GM12874 (cell line): Measurements from ENCODE around the gene MET.

ENCODE experiments used
- TF ChIP-seq, protein P1 (sequence below): IDR thresholded peaks from 2 replicates; pipeline ENCODE4 v1.5.1; 2011; ENCODE audit warnings: low read depth, mild to moderate bottlenecking, control low read depth, low read length, moderate library complexity; ENCODE audit not compliant: insufficient read depth

The MET gene

DNA sequence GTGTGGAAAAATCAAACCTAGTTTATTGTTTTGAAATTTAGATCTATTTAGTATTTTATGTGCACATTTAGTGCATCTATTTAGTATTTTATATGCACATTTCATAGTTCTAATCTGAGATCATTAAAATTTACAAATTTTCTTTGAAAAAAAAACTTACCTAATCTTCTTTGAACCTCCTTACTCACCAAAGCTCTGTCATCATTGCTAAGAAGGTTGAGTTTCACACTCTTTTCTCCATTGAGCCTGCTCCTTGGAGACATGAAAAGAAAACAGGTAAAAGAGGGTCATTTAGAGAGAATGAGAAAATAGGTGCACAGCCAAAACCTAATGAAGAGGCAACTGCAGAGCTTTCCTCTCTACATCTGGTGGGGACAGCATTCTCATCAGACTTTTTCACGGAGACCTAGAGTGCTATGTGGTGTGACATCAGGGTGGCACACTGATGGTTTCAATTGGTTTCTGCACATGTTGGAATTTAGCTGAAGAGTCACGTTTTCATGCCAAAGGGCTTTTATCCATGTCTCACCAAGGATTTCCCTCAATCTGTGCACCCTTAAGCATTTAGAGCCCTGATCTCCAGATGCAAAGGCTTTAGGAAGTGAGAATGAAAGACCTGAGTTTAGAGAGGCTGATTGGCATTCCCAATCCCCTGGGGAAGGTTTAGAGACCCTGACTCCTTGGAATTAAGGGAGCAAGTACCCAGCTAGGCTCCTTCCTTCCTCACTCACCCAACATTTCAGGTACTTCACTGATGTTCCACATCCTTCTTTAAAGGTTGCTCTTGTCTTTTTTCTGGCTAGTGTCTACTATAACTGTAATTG, 101.1 kb downstream of the MET start:
- TF ChIP-seq, protein P1, sequence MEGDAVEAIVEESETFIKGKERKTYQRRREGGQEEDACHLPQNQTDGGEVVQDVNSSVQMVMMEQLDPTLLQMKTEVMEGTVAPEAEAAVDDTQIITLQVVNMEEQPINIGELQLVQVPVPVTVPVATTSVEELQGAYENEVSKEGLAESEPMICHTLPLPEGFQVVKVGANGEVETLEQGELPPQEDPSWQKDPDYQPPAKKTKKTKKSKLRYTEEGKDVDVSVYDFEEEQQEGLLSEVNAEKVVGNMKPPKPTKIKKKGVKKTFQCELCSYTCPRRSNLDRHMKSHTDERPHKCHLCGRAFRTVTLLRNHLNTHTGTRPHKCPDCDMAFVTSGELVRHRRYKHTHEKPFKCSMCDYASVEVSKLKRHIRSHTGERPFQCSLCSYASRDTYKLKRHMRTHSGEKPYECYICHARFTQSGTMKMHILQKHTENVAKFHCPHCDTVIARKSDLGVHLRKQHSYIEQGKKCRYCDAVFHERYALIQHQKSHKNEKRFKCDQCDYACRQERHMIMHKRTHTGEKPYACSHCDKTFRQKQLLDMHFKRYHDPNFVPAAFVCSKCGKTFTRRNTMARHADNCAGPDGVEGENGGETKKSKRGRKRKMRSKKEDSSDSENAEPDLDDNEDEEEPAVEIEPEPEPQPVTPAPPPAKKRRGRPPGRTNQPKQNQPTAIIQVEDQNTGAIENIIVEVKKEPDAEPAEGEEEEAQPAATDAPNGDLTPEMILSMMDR: no peak

DNA sequence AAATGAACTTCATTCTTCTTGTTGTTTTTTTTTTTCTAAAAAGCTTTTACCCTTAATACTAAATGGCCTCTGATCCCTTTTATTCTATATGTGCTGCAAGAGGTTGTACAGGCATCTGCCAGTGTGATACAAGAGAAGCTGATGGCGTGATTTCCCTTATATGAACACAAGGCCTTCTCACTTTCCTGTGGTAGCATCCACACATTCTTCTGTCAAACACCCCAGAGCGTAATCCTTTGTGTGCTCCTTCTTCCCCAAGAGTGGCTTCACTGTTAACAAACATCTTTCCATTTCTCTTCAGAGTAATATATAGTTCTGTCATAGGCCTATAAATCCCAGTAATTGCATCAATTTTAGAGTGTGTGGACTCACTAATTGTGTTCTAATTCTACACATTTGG, 104.0 kb downstream of the MET start:
- TF ChIP-seq, protein P1: no peak

DNA sequence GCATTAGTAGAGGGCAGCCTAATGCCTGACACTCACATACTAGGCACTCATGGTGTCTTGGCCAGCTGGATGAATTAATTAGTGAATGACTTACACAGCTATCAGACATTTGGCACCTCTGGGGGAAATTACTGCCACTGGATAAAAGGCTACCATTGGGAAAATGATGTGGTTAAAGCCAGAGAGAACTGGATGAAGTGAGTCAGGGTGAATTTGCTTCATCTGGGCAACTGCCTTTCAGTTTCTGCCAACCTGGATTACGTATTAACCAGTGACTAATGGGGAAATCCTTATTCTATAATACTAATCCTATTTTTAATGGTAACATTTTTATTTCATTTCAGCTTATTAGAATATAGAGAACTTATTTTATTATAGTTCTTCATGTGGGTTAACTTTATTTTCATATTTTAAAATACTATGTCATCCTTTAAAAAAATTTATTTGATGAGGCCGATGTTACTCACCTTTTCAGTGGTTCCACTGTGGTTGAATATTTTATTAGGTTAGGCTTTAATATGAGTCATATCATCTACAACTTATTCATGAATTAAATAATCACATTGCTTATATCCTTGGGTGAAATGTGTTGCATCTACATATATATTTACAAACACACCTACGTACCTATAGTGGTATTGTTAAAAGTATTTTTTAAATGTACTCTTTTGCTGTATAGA, 104.8 kb downstream of the MET start:
- TF ChIP-seq, protein P1: no peak

DNA sequence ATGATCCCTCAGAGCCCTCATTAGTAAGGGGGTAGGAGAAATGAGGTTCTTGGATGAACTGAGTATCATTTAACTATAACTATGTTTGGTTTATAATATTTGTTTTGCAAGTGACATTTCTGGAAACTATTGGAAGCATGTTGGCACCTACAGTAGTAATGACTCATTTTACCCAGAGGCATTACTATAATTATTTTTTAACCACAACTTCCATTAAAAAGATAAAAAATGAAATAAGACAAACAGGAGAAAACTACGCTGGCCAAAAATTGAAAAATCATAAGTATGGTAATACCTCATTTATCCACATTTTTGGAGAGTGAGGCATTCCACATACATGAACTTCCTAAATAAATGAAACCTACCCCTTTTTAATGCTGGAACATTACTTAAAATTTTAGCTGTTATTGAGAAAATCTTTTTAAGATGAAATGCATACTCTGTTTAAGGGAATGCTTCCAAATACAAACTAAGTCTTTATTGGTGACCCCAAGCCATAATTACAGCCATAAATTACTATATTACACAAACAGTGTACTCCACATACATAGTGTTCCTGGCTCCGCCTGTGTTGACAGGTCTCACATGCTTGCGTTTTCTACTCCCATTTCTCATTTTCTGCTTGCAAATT, 105.8 kb downstream of the MET start:
- TF ChIP-seq, protein P1: no peak

DNA sequence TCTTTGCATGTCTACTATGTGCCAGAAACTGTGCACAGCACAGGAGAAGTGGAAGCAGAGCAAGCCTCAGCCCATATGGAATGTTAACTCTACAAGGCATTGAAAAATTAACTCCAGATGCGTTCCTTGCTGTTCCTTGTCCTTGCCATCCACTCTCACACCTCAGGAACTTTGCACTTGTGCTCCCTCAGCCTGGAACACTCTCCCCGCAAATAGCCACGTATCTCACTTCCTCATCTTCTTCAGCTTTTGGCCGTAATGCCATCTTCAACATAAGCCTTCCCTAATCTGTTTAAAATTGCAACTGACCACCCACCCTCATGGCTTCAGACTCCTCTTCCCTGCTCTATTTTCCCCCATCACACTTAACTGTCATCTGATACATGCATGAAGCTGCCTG, 107.2 kb downstream of the MET start:
- TF ChIP-seq, protein P1: no peak

DNA sequence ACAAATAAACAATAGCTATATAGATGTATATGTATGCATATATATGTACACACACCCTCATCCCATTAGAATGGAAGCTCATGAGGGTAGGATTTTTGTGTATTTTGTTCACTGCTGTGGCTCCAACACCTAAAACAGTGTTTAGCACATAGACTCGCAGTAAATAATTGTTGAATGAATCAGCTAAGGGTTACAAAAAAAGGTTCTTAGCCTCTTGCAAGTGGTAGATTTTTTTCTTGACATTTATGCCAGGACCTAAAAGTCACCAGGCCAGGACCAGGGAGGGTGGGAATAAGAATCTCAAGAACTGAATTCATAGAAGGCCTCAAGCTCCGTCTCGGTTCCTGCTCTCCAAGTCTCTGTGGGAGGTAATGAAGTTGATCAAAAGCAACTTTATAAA, 107.9 kb downstream of the MET start:
- TF ChIP-seq, protein P1: no peak

DNA sequence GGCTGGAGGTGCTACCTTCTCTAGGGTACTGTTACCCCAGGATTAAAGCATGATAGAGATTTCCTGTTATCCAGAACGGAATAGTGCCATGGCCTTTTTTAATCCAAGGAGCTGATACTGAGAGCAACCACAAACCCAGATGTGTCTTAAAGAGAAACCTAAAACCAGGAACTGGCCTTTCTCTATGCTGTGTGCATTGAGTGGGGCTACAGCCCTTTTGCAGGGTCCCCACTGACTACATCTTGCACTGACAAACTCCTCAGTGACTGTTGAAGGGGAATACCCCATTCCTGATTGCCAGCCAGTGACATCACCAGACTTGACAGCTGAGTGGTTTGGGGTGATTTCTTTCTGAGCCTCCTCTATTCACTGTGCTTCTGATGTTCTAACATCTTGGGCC, 108.5 kb downstream of the MET start:
- TF ChIP-seq, protein P1: no peak
